H1 (cell line): ENCODE measurements around the gene TNRC6A. TPM values are rescaled to one million over a fixed set of nuclear protein-coding genes. Genes with fewer than 3 reads are reported as not detected.
A peak's percentile ranks its signal among the peaks of the same experiment; 100 is the strongest.

ENCODE experiments used
- CTCF ChIA-PET: fragments of 300-600 bp; sonication (Branson Sonifier 250); formaldehyde crosslinking; loops from one replicate; lab custom pipeline; 2021; ENCODE audit not compliant: partially characterized antibody; lab: Charles Lee
- POLR2A ChIA-PET: fragments of 300-600 bp; sonication (Branson Sonifier 250); formaldehyde crosslinking; loops from one replicate; lab custom pipeline; 2021; ENCODE audit warnings: inconsistent platforms; ENCODE audit not compliant: partially characterized antibody; lab: Charles Lee
- DNase-seq, 2 experiments: peaks; one replicate each; pipeline versions ENCODE4 v3.0.0 to v3.0.0-alpha.2; 2010 to 2022; ENCODE audit warnings: low spot score in 2 of 2, low read depth in 1 of 2, mixed read lengths in 1 of 2
- FAIRE-seq: peaks from 2 replicates; lab custom pipeline; 2011; peaks lifted over from hg19 to GRCh38; lab: Jason Lieb, UNC
- H2AFZ ChIP-seq: 2 replicates; pipeline ENCODE4 v1.8.1; 2012; ENCODE audit warnings: low read length, inconsistent platforms
- H2AK5ac ChIP-seq: 2 replicates; pipeline ENCODE4 v1.6.1; 2013; ENCODE audit warnings: low read depth, low read length
- H2BK120ac ChIP-seq: replicated peaks from 2 replicates; pipeline ENCODE3; 2013; ENCODE audit warnings: low read depth, low read length, inconsistent platforms
- H2BK12ac ChIP-seq: 2 replicates; pipeline ENCODE4 v1.6.1; 2013; ENCODE audit warnings: low read depth, low read length
- H2BK15ac ChIP-seq: 2 replicates; pipeline ENCODE4 v1.6.1; 2013; ENCODE audit warnings: low read length
- H2BK20ac ChIP-seq: 2 replicates; pipeline ENCODE4 v1.6.1; 2013; ENCODE audit warnings: low read length
- H2BK5ac ChIP-seq: 2 replicates; pipeline ENCODE4 v1.6.1; 2013; ENCODE audit warnings: low read depth, low read length
- H3K14ac ChIP-seq: 2 replicates; pipeline ENCODE4 v1.6.1; 2013; ENCODE audit warnings: inconsistent platforms; ENCODE audit not compliant: insufficient read length
- H3K18ac ChIP-seq: 2 replicates; pipeline ENCODE4 v1.6.1; 2013; ENCODE audit warnings: low read length; ENCODE audit errors: extremely low read depth
- H3K23ac ChIP-seq: 2 replicates; pipeline ENCODE4 v1.6.1; 2013; ENCODE audit warnings: inconsistent platforms; ENCODE audit not compliant: insufficient read length
- H3K23me2 ChIP-seq: 2 replicates; pipeline ENCODE4 v1.6.1; 2013; ENCODE audit warnings: low read depth, low read length
- H3K27ac ChIP-seq: 2 replicates; pipeline ENCODE4 v1.6.1; 2011; ENCODE audit warnings: low read depth, low read length, inconsistent platforms
- H3K27me3 ChIP-seq, 4 experiments: replicated peaks in 1 of 4; 1 replicate in 1 of 4; 2 replicates in 3 of 4; pipeline versions ENCODE4 v1.6.1 to v1.8.1; 2011 to 2013; ENCODE audit warnings: low read length in 3 of 4, mild to moderate bottlenecking in 3 of 4, inconsistent platforms in 2 of 4, mixed read lengths in 2 of 4, moderate library complexity in 1 of 4; ENCODE audit not compliant: control insufficient read depth in 3 of 4, insufficient read depth in 3 of 4; ENCODE audit errors: extremely low read depth in 1 of 4
- H3K36me3 ChIP-seq, 4 experiments: 2 replicates each; pipeline versions ENCODE4 v1.6.1 to v1.8.1; 2011 to 2013; ENCODE audit warnings: mild to moderate bottlenecking in 4 of 4, low read length in 3 of 4, moderate library complexity in 2 of 4, control low read depth in 1 of 4, inconsistent platforms in 1 of 4; ENCODE audit not compliant: insufficient read depth in 4 of 4, control insufficient read depth in 2 of 4
- H3K4ac ChIP-seq: replicated peaks from 2 replicates; pipeline ENCODE3; 2013; ENCODE audit warnings: low read length, low read depth, mixed read lengths, inconsistent platforms; ENCODE audit not compliant: insufficient read length
- H3K4me1 ChIP-seq, 4 experiments: replicated peaks in 1 of 4; 1 replicate in 1 of 4; 2 replicates in 3 of 4; pipeline versions ENCODE4 v1.6.1 to v1.8.1; 2011 to 2013; ENCODE audit warnings: low read length in 3 of 4, inconsistent platforms in 2 of 4, mixed read lengths in 1 of 4; ENCODE audit not compliant: insufficient read depth in 4 of 4, control insufficient read depth in 3 of 4
- H3K4me2 ChIP-seq, 2 experiments: 2 replicates each; pipeline versions ENCODE4 v1.6.1 to v1.8.1; 2011 to 2013; ENCODE audit warnings: low read depth in 2 of 2, low read length in 2 of 2, control low read depth in 1 of 2, inconsistent platforms in 1 of 2, mild to moderate bottlenecking in 1 of 2; ENCODE audit not compliant: insufficient read depth in 1 of 2
- H3K4me3 ChIP-seq, 4 experiments: fragments of 200-600, 300-600 bp in 1 of 4; sonication (generic), shearing (Covaris generic), sonication (Bioruptor Twin) in 1 of 4; 2 replicates each; pipeline versions ENCODE4 v1.5.1 to v1.8.1; 2011 to 2016; ENCODE audit warnings: low read length in 4 of 4, low read depth in 3 of 4, control low read depth in 2 of 4, inconsistent platforms in 2 of 4, mild to moderate bottlenecking in 2 of 4, mixed read lengths in 1 of 4, moderate library complexity in 1 of 4; ENCODE audit not compliant: insufficient read depth in 2 of 4; ENCODE audit errors: extremely low read depth in 1 of 4
- H3K56ac ChIP-seq: replicated peaks from 2 replicates; pipeline ENCODE3; 2013; ENCODE audit warnings: low read depth, mild to moderate bottlenecking, mixed read lengths, low read length, inconsistent platforms; ENCODE audit not compliant: insufficient read length
- H3K79me1 ChIP-seq: 2 replicates; pipeline ENCODE4 v1.6.1; 2013; ENCODE audit warnings: low read depth, low read length, control low read depth
- H3K79me2 ChIP-seq, 2 experiments: 2 replicates each; pipeline versions ENCODE4 v1.6.1 to v1.8.1; 2012 to 2013; ENCODE audit warnings: low read length in 2 of 2, mild to moderate bottlenecking in 2 of 2, inconsistent platforms in 1 of 2; ENCODE audit not compliant: insufficient read depth in 2 of 2, control insufficient read depth in 1 of 2
- H3K9ac ChIP-seq, 4 experiments: replicated peaks in 1 of 4; 1 replicate in 1 of 4; 2 replicates in 3 of 4; pipeline versions ENCODE4 v1.6.1 to v1.8.1; 2011 to 2013; ENCODE audit warnings: low read depth in 3 of 4, low read length in 3 of 4, control low read depth in 2 of 4, mild to moderate bottlenecking in 2 of 4, moderate library complexity in 2 of 4, inconsistent platforms in 1 of 4; ENCODE audit errors: extremely low read depth in 1 of 4
- H3K9me3 ChIP-seq, 2 experiments: 2 replicates each; pipeline versions ENCODE4 v1.6.1 to v1.8.1; 2012 to 2013; ENCODE audit warnings: mild to moderate bottlenecking in 2 of 2, moderate library complexity in 2 of 2, control low read depth in 1 of 2, inconsistent platforms in 1 of 2, low read depth in 1 of 2, low read length in 1 of 2, mixed read lengths in 1 of 2; ENCODE audit not compliant: insufficient read depth in 2 of 2
- H4K20me1 ChIP-seq, 2 experiments: replicated peaks in 1 of 2; 2 replicates each; pipeline versions ENCODE3 to v1.8.1; 2011 to 2013; ENCODE audit warnings: inconsistent platforms in 2 of 2, low read length in 2 of 2, mild to moderate bottlenecking in 1 of 2; ENCODE audit not compliant: insufficient read depth in 2 of 2, control insufficient read depth in 1 of 2
- H4K5ac ChIP-seq: 2 replicates; pipeline ENCODE4 v1.6.1; 2013; ENCODE audit warnings: low read length, low read depth, mixed read lengths, inconsistent platforms; ENCODE audit not compliant: insufficient read length
- H4K8ac ChIP-seq: 2 replicates; pipeline ENCODE4 v1.8.0; 2013; ENCODE audit warnings: mild to moderate bottlenecking, moderate library complexity, low read length, inconsistent platforms; ENCODE audit not compliant: insufficient read depth; ENCODE audit errors: extremely low read depth
- H4K91ac ChIP-seq: replicated peaks from 2 replicates; pipeline ENCODE3; 2013; ENCODE audit warnings: low read length, mixed read lengths, inconsistent platforms; ENCODE audit not compliant: insufficient read length
- BACH1 ChIP-seq: IDR thresholded peaks from 2 replicates; pipeline ENCODE4 v1.6.1; 2012; ENCODE audit warnings: low read length, improper control_type of control experiment
- HDAC2 ChIP-seq, 2 experiments: fragments of 300-600 bp in 1 of 2; sonication (generic) in 1 of 2; IDR thresholded peaks; 2 replicates each; pipeline ENCODE4 v1.6.1; 2011 to 2012; ENCODE audit warnings: low read depth in 2 of 2, low read length in 2 of 2, mild to moderate bottlenecking in 2 of 2, moderate library complexity in 2 of 2, borderline replicate concordance in 1 of 2, inconsistent platforms in 1 of 2
- KDM1A ChIP-seq: fragments of 200-600, 300-600 bp; sonication (generic); IDR thresholded peaks from 2 replicates; pipeline ENCODE4 v1.7.1; 2016; ENCODE audit warnings: mild to moderate bottlenecking, low read length, borderline replicate concordance
- SIN3A ChIP-seq, 2 experiments: IDR thresholded peaks in 1 of 2; conservative IDR thresholded peaks in 1 of 2; 2 replicates each; pipeline ENCODE4 v1.6.1; 2011 to 2012; ENCODE audit warnings: low read length in 2 of 2, improper control_type of control experiment in 1 of 2, low read depth in 1 of 2, mild to moderate bottlenecking in 1 of 2
- TCF12 ChIP-seq: IDR thresholded peaks from 2 replicates; pipeline ENCODE4 v1.6.1; 2011; ENCODE audit warnings: low read depth, mild to moderate bottlenecking, low read length
- WGBS, 2 experiments: shearing (Covaris generic) in 1 of 2; methylation state at CpG; one replicate each; pipeline versions ENCODE4 v1.1.6 to v1.1.7; 2013 to 2015; ENCODE audit warnings: low lambda C conversion rate in 2 of 2, mixed read lengths in 2 of 2, inconsistent platforms in 1 of 2, low coverage in 1 of 2, missing lambda C conversion rate in 1 of 2; ENCODE audit not compliant: insufficient replicate concordance in 2 of 2, insufficient coverage in 1 of 2, insufficient read length in 1 of 2; ENCODE audit errors: extremely low coverage in 1 of 2, missing lambda C conversion rate in 1 of 2; 5-methylcytosine and 5-hydroxymethylcytosine counted together
- polyA plus RNA-seq, 7 experiments: library from polyadenylated mRNA; depleted of rRNA in 3 of 7; stranded (reverse) in 5 of 7; unstranded in 2 of 7; fragments of >200 nt in 5 of 7; fragments of 200-250 nt in 2 of 7; gene quantifications; 1 replicate in 5 of 7; 2 replicates in 1 of 7; 4 replicates in 1 of 7; pipeline versions ENCODE4 v1.2.1 to v1.2.3, GENCODE V29; 2011 to 2013; ENCODE audit warnings: missing spikeins in 2 of 7, mixed read lengths in 2 of 7
- total RNA-seq: library from RNA; stranded (reverse); fragmentation: NEBNext Ultra II Directional; extraction: Animal tissue kit (Norgen Biotek cat#: 25700); gene quantifications from 2 replicates; pipeline ENCODE4 v1.2.1, GENCODE V29; 2021

The TNRC6A gene
- total and polyA plus RNA-seq, 2 of the 8 experiments (the other 6 are each of a cell fraction or from before 2014, with no cell fraction given): 67.6 to 103 TPM

DNA sequence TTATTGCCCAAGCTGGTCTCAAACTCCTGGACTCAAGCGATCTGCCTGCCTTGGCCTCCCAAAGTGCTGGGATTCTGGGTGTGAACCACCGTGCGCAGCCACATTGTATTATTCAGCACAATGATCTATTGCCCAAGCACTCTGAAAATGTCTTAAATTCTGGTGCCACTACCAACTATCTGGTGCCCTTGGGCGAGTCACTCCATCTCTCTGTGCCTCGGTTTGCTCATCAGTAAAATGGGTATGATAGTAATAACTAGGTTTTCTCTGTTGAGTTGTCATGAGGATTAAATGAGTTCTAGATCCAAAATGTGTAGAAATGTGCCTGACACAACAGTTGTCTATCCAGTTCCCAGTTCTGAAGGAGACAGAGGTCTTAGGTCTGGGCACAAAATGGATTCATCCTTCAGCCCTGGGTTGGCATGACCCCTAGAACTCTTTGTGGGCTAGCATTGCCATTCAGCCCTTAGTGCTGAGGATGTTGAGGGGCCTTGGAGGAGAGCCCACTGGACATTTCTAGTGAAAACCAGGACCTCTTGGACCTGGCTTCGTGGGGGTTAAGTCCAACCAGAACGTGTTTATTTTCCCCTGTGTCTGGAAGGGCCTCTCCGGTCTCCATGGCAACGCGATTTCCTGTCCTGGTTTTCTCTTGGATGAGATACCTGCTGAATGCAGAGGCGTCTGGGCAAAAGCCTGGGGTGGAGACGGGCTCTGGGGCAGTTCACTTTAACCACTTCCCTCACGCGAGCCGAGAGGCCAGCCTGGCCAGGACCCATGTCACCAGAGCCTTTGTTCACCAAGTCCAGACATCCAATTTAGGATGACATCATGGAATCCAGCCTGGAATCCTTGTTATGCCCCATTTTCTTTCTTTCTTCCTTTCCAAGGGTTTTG is 43.7 kb upstream of the TNRC6A start:
- no peaks in the 10 kb centered on the region for H3K23me2 ChIP-seq
- no peak overlapping the region for H2AK5ac ChIP-seq
- H4K91ac ChIP-seq: no peak overlapping the region
- no peak overlapping the region for H3K23ac ChIP-seq
- H3K27me3 ChIP-seq: no peaks in the 10 kb centered on the region
- H3K4me3 ChIP-seq: no peak overlapping the region
- H3K9me3 ChIP-seq: no peaks in the 10 kb centered on the region
- no peak overlapping the region for H2BK12ac ChIP-seq
- H3K4me2 ChIP-seq: no peak overlapping the region
- H4K5ac ChIP-seq: no peak overlapping the region
- H4K8ac ChIP-seq: no peak overlapping the region
- WGBS, 2 experiments: 73% methylated on average over 15 of the region's 15 CpGs; no CpG with 5 or more reads in 1 of the 2 experiments
- no peaks in the 10 kb centered on the region for H4K20me1 ChIP-seq
- H2AFZ ChIP-seq: no peak overlapping the region
- H3K14ac ChIP-seq: no peak overlapping the region
- H3K4ac ChIP-seq: no peak overlapping the region
- no peak for FAIRE-seq
- no peaks in the 10 kb centered on the region for H3K36me3 ChIP-seq
- no peak overlapping the region for H2BK5ac ChIP-seq
- peak overlapping the region; percentile 10; the same call in 1 of the 2 replicates for H3K18ac ChIP-seq
- POLR2A ChIA-PET: no interaction called here
- no peak overlapping the region for H3K56ac ChIP-seq
- H2BK120ac ChIP-seq: no peak overlapping the region
- peaks cover 1 to 17% (median 6%) of the 10 kb centered on the region in 4 experiments; a peak in 6 of 7 replicates for H3K4me1 ChIP-seq
- H3K27ac ChIP-seq: no peak overlapping the region
- no peak overlapping the region for H2BK15ac ChIP-seq
- no peak overlapping the region for H3K9ac ChIP-seq
- H3K79me2 ChIP-seq: no peaks in the 10 kb centered on the region
- H2BK20ac ChIP-seq: 0 out of 2 replicates have a peak overlapping the region, but pooled peaks have one; percentile 23
- TF ChIP-seq HDAC2 (IDR thresholded peaks at IDR 0.05; ENCODE audit: borderline replicate concordance in 1 of 2, low read depth in 2 of 2, low read length in 2 of 2) (0 out of 4 replicates have a peak, but pooled peaks of 1 of the 2 experiments have one; percentile 60), SIN3A (conservative IDR thresholded peaks at IDR 0.05 in 1 of 2, IDR thresholded peaks at IDR 0.05 in 1 of 2; ENCODE audit: low read depth in 1 of 2, low read length in 2 of 2) (no peak), KDM1A (peak; percentile 89), BACH1 (no peak), TCF12 (no peak)
- peak in 1 of 2 experiments; percentile 60 for DNase-seq
- no peaks in the 10 kb centered on the region for H3K79me1 ChIP-seq
- CTCF ChIA-PET: no interaction called here
